ENCODE data around the gene EXOC6. TPM values are rescaled to one million over a fixed set of nuclear protein-coding genes. Genes with fewer than 3 reads are reported as not detected.

Gene EXOC6
- total and polyA plus RNA-seq, 2 donors, result 10.6 to 17.4 TPM

GRCh38 chr10:93059975-93060886 is 211.9 kb downstream of the EXOC6 start, which contains the start of gene CYP26C1:
Gene CYP26C1 (plus strand): TSS chr10:93060798. CDS start chr10:93061264, 466 bp downstream.
- Histone ChIP-seq H3K36me3 (ENCODE audit: control insufficient read depth in 2 of 2, insufficient read depth in 2 of 2, low read length in 1 of 2) (no peaks in the 10 kb centered on the region), H3K4me3 (ENCODE audit: low read length in 2 of 2) (no peak within 1 kb of the TSS), H3K4me1 (ENCODE audit: control insufficient read depth in 2 of 2, insufficient read depth in 2 of 2, low read length in 2 of 2) (peaks cover 9 to 14% of the 10 kb centered on the region in 2 donors), H3K27me3 (ENCODE audit: control insufficient read depth in 2 of 2, insufficient read depth in 1 of 2, low read length in 1 of 2) (peaks cover 56 to 58% of the 10 kb centered on the region in 2 donors), H3K9me3 (ENCODE audit: control insufficient read depth in 2 of 2, insufficient read depth in 1 of 2, low read length in 1 of 2) (peaks cover 0 to 1% of the 10 kb centered on the region in 2 donors), H3K27ac (ENCODE audit: low read depth in 1 of 2, low read length in 1 of 2) (no peak within 1 kb of the TSS)
- DNase-seq (ENCODE audit: low read depth in 6 of 9, low spot score in 9 of 9), result no peak
- 42% methylated on average over 67 of the region's 67 CpGs for WGBS

DNA sequence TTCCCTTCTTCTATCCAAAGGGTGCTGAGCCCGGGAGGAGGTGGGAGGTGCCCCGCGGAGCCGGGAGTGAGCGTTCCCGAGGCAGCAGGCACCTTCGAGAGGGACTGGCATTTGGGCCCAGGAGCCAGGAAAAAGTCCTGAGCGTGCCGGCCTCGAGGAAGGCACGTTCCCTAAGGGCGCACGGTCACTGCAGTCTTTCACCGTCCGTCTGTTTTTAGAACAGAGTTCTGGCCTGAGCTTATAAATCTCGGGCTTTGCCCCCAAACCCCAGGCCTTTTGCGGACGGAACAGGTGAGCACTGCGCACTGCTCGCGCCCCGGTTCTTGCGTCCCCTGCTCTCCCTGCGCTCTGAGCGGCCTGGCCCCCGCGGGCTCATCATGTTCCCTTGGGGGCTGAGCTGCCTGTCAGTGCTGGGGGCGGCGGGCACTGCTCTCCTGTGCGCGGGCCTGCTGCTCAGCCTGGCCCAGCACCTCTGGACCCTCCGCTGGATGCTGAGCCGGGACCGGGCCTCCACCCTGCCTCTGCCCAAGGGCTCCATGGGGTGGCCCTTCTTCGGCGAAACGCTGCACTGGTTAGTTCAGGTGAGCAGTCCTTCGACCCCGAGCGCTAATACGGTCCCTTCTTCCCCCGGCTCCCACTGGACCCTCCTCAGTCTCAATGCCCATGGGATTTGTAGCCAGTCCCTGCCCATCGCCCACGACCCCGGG is 212.7 kb downstream of the EXOC6 start:
- no peak overlapping the region for H3K4me3 ChIP-seq (ENCODE audit: low read length in 2 of 2)
- WGBS, result 36% methylated on average over 45 of the region's 45 CpGs
- no peak for DNase-seq (ENCODE audit: low read depth in 6 of 9, low spot score in 9 of 9)
- H3K27ac ChIP-seq (ENCODE audit: low read depth in 1 of 2, low read length in 1 of 2), result no peak overlapping the region
- H3K9me3 ChIP-seq (ENCODE audit: control insufficient read depth in 2 of 2, insufficient read depth in 1 of 2, low read length in 1 of 2), result peaks cover 0 to 1% of the 10 kb centered on the region in 2 donors
- H3K4me1 ChIP-seq (ENCODE audit: control insufficient read depth in 2 of 2, insufficient read depth in 2 of 2, low read length in 2 of 2), result peaks cover 9 to 14% of the 10 kb centered on the region in 2 donors
- no peaks in the 10 kb centered on the region for H3K36me3 ChIP-seq (ENCODE audit: control insufficient read depth in 2 of 2, insufficient read depth in 2 of 2, low read length in 1 of 2)
- H3K27me3 ChIP-seq (ENCODE audit: control insufficient read depth in 2 of 2, insufficient read depth in 1 of 2, low read length in 1 of 2), result peaks cover 64 to 66% of the 10 kb centered on the region in 2 donors

DNA sequence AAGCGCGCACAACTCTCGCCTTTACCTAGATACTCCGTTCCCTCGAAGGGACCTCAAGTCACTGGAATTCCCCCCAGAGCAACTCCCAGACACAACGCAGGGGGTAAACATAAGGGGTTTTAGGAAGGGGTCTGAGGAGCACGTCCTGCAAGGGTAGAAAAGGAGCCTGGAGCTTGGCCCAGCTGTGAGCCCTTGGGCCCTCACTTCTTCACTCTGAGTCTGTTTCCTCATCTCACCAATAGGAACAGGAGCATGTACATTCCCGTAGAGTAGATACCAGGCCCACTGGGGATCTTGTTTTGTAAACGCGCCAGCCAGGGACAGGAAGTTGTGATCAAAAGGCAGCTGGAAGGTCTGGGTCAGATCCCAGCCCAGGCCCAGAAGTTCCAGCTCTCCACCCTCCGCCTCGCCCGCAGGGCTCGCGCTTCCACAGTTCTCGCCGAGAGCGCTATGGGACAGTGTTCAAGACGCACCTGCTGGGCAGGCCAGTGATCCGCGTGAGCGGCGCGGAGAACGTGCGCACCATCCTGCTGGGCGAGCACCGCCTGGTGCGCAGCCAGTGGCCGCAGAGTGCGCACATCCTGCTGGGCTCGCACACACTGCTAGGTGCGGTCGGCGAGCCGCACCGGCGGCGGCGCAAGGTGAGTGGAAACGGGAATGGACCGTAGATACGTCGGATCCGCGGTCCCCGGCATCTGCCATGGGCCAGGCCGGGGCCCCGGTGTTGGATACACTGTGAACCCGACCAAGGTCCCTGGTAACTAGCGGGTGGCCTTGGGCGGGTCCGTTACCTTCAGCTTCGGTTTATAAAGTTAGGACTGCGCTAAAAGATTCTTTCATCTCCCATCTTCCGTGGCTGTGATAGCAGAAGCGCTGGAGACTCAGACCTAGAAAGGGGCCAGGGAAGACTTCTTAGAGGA is 213.5 kb downstream of the EXOC6 start:
- Histone ChIP-seq H3K27ac (ENCODE audit: low read depth in 1 of 2, low read length in 1 of 2) (no peak overlapping the region), H3K9me3 (ENCODE audit: control insufficient read depth in 2 of 2, insufficient read depth in 1 of 2, low read length in 1 of 2) (peaks cover 0 to 1% of the 10 kb centered on the region in 2 donors), H3K4me1 (ENCODE audit: control insufficient read depth in 2 of 2, insufficient read depth in 2 of 2, low read length in 2 of 2) (peaks cover 9 to 14% of the 10 kb centered on the region in 2 donors), H3K36me3 (ENCODE audit: control insufficient read depth in 2 of 2, insufficient read depth in 2 of 2, low read length in 1 of 2) (no peaks in the 10 kb centered on the region), H3K27me3 (ENCODE audit: control insufficient read depth in 2 of 2, insufficient read depth in 1 of 2, low read length in 1 of 2) (peaks cover 72 to 74% of the 10 kb centered on the region in 2 donors), H3K4me3 (ENCODE audit: low read length in 2 of 2) (no peak overlapping the region)
- WGBS, result 8% methylated on average over 57 of the region's 57 CpGs
- no peak for DNase-seq (ENCODE audit: low read depth in 6 of 9, low spot score in 9 of 9)

DNA sequence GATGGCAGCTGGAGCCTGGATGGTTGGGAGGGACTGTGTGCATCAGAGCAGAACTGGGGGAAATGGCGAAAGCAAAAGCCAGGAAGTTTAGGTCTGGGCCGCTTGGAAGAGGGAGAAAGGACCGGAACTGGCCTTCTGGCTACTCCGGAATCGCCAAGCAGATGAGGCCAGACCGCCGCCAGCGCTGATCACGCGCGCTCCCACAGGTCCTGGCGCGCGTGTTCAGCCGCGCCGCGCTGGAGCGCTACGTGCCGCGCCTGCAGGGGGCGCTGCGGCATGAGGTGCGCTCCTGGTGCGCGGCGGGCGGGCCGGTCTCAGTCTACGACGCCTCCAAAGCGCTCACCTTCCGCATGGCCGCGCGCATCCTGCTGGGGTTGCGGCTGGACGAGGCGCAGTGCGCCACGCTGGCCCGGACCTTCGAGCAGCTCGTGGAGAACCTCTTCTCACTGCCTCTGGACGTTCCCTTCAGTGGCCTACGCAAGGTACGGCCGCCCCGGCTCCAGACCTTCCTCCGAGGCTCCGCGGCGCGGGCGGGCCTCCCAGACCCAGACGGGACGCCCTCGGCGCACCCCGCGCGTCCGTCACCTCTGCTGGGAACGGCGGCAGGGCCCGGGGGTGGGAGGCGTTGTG is 214.3 kb downstream of the EXOC6 start:
- WGBS, result 2% methylated on average over 68 of the region's 68 CpGs
- Histone ChIP-seq H3K27me3 (ENCODE audit: control insufficient read depth in 2 of 2, insufficient read depth in 1 of 2, low read length in 1 of 2) (peaks cover 80 to 82% of the 10 kb centered on the region in 2 donors), H3K4me1 (ENCODE audit: control insufficient read depth in 2 of 2, insufficient read depth in 2 of 2, low read length in 2 of 2) (peaks cover 9 to 14% of the 10 kb centered on the region in 2 donors), H3K4me3 (ENCODE audit: low read length in 2 of 2) (no peak overlapping the region), H3K36me3 (ENCODE audit: control insufficient read depth in 2 of 2, insufficient read depth in 2 of 2, low read length in 1 of 2) (no peaks in the 10 kb centered on the region), H3K9me3 (ENCODE audit: control insufficient read depth in 2 of 2, insufficient read depth in 1 of 2, low read length in 1 of 2) (peaks cover 0 to 1% of the 10 kb centered on the region in 2 donors), H3K27ac (ENCODE audit: low read depth in 1 of 2, low read length in 1 of 2) (no peak overlapping the region)
- peak in 5 of 9 donors; percentile 9 to 59 (median 39) for DNase-seq (ENCODE audit: low read depth in 6 of 9, low spot score in 9 of 9)

DNA sequence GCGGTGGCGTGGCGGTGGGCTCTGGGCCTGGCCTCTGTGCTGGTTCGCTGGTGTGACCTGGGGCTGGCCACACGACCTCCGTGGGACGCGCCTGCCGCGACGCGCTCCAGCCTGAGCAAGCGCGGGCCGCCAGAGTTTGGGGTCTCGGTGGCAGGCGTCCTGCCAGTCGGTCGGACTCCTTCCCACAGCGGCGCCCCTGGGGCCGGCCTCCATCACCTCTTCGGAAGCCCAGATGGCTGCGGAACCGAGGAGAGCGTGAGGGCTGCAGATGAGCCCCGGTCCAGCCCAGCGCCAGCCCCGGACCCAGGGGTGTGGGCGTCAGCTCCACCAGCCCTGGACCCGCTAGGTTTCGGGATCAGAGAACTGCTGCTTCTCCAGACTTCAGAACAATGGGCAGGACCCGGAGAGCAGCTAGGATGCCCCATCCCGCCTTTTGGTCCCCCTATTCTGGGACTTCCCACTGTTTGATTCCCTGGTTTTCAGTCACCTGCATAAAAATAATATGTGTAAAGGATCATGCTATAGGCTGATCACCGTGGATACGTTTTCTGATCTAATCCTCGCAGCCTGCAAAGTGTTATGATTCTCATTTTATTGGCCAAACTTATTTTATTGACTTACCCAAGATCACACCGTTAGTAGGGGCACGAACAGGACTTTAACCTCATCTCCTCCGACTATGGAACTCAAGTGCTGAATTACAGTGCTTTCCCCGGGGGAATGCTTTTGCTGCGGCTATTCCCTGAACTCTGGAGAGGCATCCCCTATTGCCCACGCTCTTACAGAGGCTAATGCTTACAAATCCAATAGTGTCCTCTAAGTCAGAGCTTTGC is 215.0 kb downstream of the EXOC6 start:
- no peak overlapping the region for H3K4me3 ChIP-seq (ENCODE audit: low read length in 2 of 2)
- WGBS, result 20% methylated on average over 43 of the region's 43 CpGs
- peaks cover 0 to 1% of the 10 kb centered on the region in 2 donors for H3K9me3 ChIP-seq (ENCODE audit: control insufficient read depth in 2 of 2, insufficient read depth in 1 of 2, low read length in 1 of 2)
- peaks cover 9 to 14% of the 10 kb centered on the region in 2 donors for H3K4me1 ChIP-seq (ENCODE audit: control insufficient read depth in 2 of 2, insufficient read depth in 2 of 2, low read length in 2 of 2)
- H3K36me3 ChIP-seq (ENCODE audit: control insufficient read depth in 2 of 2, insufficient read depth in 2 of 2, low read length in 1 of 2), result no peaks in the 10 kb centered on the region
- no peak for DNase-seq (ENCODE audit: low read depth in 6 of 9, low spot score in 9 of 9)
- peaks cover 87 to 89% of the 10 kb centered on the region in 2 donors for H3K27me3 ChIP-seq (ENCODE audit: control insufficient read depth in 2 of 2, insufficient read depth in 1 of 2, low read length in 1 of 2)
- no peak overlapping the region for H3K27ac ChIP-seq (ENCODE audit: low read depth in 1 of 2, low read length in 1 of 2)

GRCh38 chr10:93063977-93064660 is 215.8 kb downstream of the EXOC6 start:
- Histone ChIP-seq H3K4me3 (ENCODE audit: low read length in 2 of 2) (no peak overlapping the region), H3K27me3 (ENCODE audit: control insufficient read depth in 2 of 2, insufficient read depth in 1 of 2, low read length in 1 of 2) (peaks cover 95 to 97% of the 10 kb centered on the region in 2 donors), H3K4me1 (ENCODE audit: control insufficient read depth in 2 of 2, insufficient read depth in 2 of 2, low read length in 2 of 2) (peaks cover 9 to 14% of the 10 kb centered on the region in 2 donors), H3K27ac (ENCODE audit: low read depth in 1 of 2, low read length in 1 of 2) (no peak overlapping the region), H3K36me3 (ENCODE audit: control insufficient read depth in 2 of 2, insufficient read depth in 2 of 2, low read length in 1 of 2) (no peaks in the 10 kb centered on the region), H3K9me3 (ENCODE audit: control insufficient read depth in 2 of 2, insufficient read depth in 1 of 2, low read length in 1 of 2) (peaks cover 0 to 1% of the 10 kb centered on the region in 2 donors)
- WGBS, result 83% methylated on average over 9 of the region's 9 CpGs
- DNase-seq (ENCODE audit: low read depth in 6 of 9, low spot score in 9 of 9), result no peak

- WGBS, result 79% methylated on average over 12 of the region's 12 CpGs
- H3K27me3 ChIP-seq (ENCODE audit: control insufficient read depth in 2 of 2, insufficient read depth in 1 of 2, low read length in 1 of 2), result peaks cover 99 to 100% of the 10 kb centered on the region in 2 donors
Observed at GRCh38 chr10:93064874-93065660, 216.7 kb downstream of the EXOC6 start.

More at GRCh38 chr10:93064874-93065660, 216.7 kb downstream of the EXOC6 start:
- no peak overlapping the region for H3K4me3 ChIP-seq (ENCODE audit: low read length in 2 of 2)
- H3K36me3 ChIP-seq (ENCODE audit: control insufficient read depth in 2 of 2, insufficient read depth in 2 of 2, low read length in 1 of 2), result no peaks in the 10 kb centered on the region
- peaks cover 9 to 14% of the 10 kb centered on the region in 2 donors for H3K4me1 ChIP-seq (ENCODE audit: control insufficient read depth in 2 of 2, insufficient read depth in 2 of 2, low read length in 2 of 2)
- H3K9me3 ChIP-seq (ENCODE audit: control insufficient read depth in 2 of 2, insufficient read depth in 1 of 2, low read length in 1 of 2), result peaks cover 0 to 1% of the 10 kb centered on the region in 2 donors
- no peak for DNase-seq (ENCODE audit: low read depth in 6 of 9, low spot score in 9 of 9)
- H3K27ac ChIP-seq (ENCODE audit: low read depth in 1 of 2, low read length in 1 of 2), result no peak overlapping the region

All from thymus (tissue), 11 donors.